IPS-NIHi7 (cell line): Measurements from ENCODE around the gene EPHA6.
"Not testable (repeated sequence)": the region's sequence is repeated elsewhere in the genome, so short reads cannot be mapped to it uniquely, and the experiment has no call there.

Experiments used
- DNase-seq: peaks from one replicate; pipeline ENCODE4 v3.0.0; 2012; ENCODE audit warnings: mixed read lengths; ENCODE audit errors: extremely low spot score

Gene EPHA6

GRCh38 chr3:97464035-97464434 lies 649.6 kb downstream of the EPHA6 start:
- DNase-seq: peak; percentile 30

- no peak for DNase-seq
These were observed 656.1 kb downstream of the EPHA6 start for GRCh38 chr3:97470481-97470880.

GRCh38 chr3:97479740-97480139 lies 665.3 kb downstream of the EPHA6 start:
- DNase-seq: no peak

GRCh38 chr3:97480696-97481289 lies 666.4 kb downstream of the EPHA6 start:
- DNase-seq: not testable (repeated sequence)

GRCh38 chr3:97481416-97481815 lies 667.0 kb downstream of the EPHA6 start:
- no peak for DNase-seq

- DNase-seq: no peak
These were observed 670.8 kb downstream of the EPHA6 start for GRCh38 chr3:97485206-97485605.

- DNase-seq: no peak
These were observed 673.2 kb downstream of the EPHA6 start for GRCh38 chr3:97487587-97487986.

- no peak for DNase-seq
These were observed 674.3 kb downstream of the EPHA6 start for GRCh38 chr3:97488741-97489140.

- no peak for DNase-seq
These were observed 681.5 kb downstream of the EPHA6 start for GRCh38 chr3:97495896-97496295.

GRCh38 chr3:97497138-97497537 lies 682.7 kb downstream of the EPHA6 start:
- DNase-seq: no peak

GRCh38 chr3:97504463-97504862 lies 690.1 kb downstream of the EPHA6 start:
- no peak for DNase-seq

GRCh38 chr3:97510795-97511194 lies 696.4 kb downstream of the EPHA6 start:
- no peak for DNase-seq

- no peak for DNase-seq
These were observed 700.7 kb downstream of the EPHA6 start for GRCh38 chr3:97515076-97515475.

- DNase-seq: no peak
These were observed 716.3 kb downstream of the EPHA6 start for GRCh38 chr3:97530691-97531090.

GRCh38 chr3:97547573-97547972 lies 733.2 kb downstream of the EPHA6 start:
- DNase-seq: not testable (repeated sequence)

GRCh38 chr3:97550408-97550807 lies 736.0 kb downstream of the EPHA6 start:
- no peak for DNase-seq

- DNase-seq: no peak
These were observed 737.8 kb downstream of the EPHA6 start for GRCh38 chr3:97552186-97552585.

- no peak for DNase-seq
These were observed 761.3 kb downstream of the EPHA6 start for GRCh38 chr3:97575742-97576141.

GRCh38 chr3:97576221-97576620 lies 761.8 kb downstream of the EPHA6 start:
- no peak for DNase-seq

- DNase-seq: no peak
These were observed 765.0 kb downstream of the EPHA6 start for GRCh38 chr3:97579365-97579764.

GRCh38 chr3:97610626-97611025 lies 796.2 kb downstream of the EPHA6 start:
- DNase-seq: no peak

GRCh38 chr3:97612632-97613031 lies 798.2 kb downstream of the EPHA6 start:
- no peak for DNase-seq

GRCh38 chr3:97613139-97613538 lies 798.7 kb downstream of the EPHA6 start:
- DNase-seq: no peak

GRCh38 chr3:97620514-97620913 lies 806.1 kb downstream of the EPHA6 start:
- not testable (repeated sequence) for DNase-seq
